Measurements from ENCODE around the gene PEAK3. TPM values are rescaled to one million over a fixed set of nuclear protein-coding genes. Genes with fewer than 3 reads are reported as not detected.
"Not testable (repeated sequence)": the region's sequence is repeated elsewhere in the genome, so short reads cannot be mapped to it uniquely, and the experiment has no call there.

PEAK3 gene
- total RNA-seq, 1 experiment from 2014 or later: not detected

DNA sequence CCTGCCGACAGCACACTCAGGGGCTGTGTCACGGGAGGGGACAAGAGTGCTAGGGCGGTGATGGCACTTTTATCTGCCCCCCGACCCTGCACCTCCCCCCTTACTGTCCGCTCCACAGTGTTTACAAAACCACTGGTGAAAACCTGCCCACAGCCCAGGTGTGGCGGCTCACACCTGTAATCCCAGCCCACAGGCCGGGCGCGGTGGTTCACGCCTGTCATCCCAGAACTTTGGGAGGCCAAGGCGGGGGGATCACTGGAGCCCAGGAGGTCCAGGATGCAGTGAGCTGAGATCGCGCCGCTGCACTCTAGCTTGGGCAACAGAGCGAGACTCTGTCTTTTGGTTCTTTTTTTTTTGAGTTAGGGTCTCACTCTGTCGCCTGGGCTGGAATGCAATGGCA lies 14.2 kb upstream of the PEAK3 start:
- no peak for DNase-seq (ENCODE audit: low read depth, low spot score)
- in situ Hi-C loops (cut with HindIII; ENCODE audit: low pct_unique_long_range_greater_than_20kb, low sequenced_read_pairs): no loop called here

GRCh38 chr19:2294687-2295335 lies 12.8 kb upstream of the PEAK3 start:
- DNase-seq (ENCODE audit: low read depth, low spot score): no peak
- in situ Hi-C loops (cut with HindIII; ENCODE audit: low pct_unique_long_range_greater_than_20kb, low sequenced_read_pairs): no loop called here

DNA sequence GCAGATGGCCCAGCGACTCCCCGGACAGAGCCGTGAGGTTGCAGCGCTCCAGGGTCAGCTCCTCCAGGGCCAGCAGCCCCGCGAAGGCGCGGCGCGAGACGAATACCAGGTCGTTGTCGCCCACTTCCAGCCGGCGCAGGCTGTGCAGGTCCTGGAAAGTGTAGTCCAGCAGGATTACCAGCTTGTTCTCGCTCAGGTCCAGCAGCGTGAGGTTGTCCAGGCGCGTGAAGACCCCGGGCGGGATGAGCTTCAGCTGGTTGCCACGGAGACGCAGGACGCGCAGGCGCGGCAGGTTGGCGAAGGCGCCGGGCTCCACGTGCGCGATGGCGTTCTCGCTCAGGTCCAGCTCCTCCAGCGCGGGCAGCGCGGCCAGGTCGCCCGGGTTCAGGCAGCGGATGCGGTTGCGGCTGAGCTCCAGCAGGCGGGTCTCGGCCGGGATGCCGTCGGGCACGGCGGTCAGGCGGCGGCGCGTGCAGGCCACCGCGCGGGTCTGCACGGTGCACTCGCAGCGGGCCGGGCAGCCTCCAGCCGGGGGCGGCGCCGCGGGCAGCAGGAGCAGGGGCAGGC lies 9.3 kb upstream of the PEAK3 start:
- in situ Hi-C loops (cut with HindIII; ENCODE audit: low pct_unique_long_range_greater_than_20kb, low sequenced_read_pairs): no loop called here
- no peak for DNase-seq (ENCODE audit: low read depth, low spot score)

- no peak for DNase-seq (ENCODE audit: low read depth, low spot score)
- in situ Hi-C loops (cut with HindIII; ENCODE audit: low pct_unique_long_range_greater_than_20kb, low sequenced_read_pairs): no loop called here
These were observed 8.6 kb upstream of the PEAK3 start for GRCh38 chr19:2290441-2291184.

- in situ Hi-C loops (cut with HindIII; ENCODE audit: low pct_unique_long_range_greater_than_20kb, low sequenced_read_pairs): no loop called here
- DNase-seq (ENCODE audit: low read depth, low spot score): no peak
These were observed 7.9 kb upstream of the PEAK3 start for GRCh38 chr19:2289714-2290435.

DNA sequence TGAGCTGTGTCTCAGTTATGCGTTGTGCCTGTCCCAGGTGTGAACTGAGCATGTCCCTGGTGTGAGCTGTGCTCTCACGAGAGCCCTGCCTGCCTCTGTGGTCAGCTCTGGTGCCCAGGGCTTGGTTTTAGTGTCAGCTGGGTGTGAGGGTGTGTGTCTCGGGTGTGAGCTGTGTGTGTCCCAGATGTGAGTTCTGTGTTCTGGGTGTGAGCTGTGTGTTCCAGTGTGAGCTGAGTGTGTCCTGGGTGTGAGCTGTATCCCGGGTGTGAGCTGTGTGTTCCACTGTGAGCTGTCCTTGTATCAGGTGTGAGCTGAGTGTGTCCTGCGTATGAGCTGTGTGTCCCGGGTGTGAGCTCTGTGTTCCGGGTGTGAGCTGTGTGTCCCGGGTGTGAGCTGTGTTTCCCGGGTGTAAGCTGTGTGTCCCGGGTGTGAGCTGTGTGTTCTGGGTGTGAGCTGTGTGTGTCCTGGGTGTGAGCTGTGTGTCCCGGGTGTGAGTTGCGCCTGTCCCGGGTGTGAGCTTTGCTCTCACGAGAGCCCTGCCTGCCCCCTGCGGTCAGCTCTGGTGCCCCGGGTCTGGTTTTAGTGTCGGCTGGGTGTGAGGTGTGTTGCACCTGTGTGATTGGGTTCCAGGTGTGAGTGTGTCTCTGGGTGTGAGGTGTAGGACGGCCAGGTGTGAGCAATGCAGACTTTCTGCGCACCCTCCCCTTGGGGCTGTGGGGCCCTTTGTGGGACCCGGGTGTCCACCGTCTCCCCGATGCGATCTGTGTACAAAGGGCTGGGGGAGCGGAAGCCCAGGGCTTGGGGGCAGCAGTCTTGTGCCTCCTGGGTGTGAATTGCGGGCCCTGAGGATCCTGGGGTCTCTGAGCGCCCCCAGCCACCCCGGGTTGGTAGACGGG lies 7.1 kb upstream of the PEAK3 start:
- no peak for DNase-seq (ENCODE audit: low read depth, low spot score)
- in situ Hi-C loops (cut with HindIII; ENCODE audit: low pct_unique_long_range_greater_than_20kb, low sequenced_read_pairs): no loop called here

- no peak for DNase-seq (ENCODE audit: low read depth, low spot score)
- in situ Hi-C loops (cut with HindIII; ENCODE audit: low pct_unique_long_range_greater_than_20kb, low sequenced_read_pairs): no loop called here
These were observed 6.4 kb upstream of the PEAK3 start for GRCh38 chr19:2288338-2288817.

DNA sequence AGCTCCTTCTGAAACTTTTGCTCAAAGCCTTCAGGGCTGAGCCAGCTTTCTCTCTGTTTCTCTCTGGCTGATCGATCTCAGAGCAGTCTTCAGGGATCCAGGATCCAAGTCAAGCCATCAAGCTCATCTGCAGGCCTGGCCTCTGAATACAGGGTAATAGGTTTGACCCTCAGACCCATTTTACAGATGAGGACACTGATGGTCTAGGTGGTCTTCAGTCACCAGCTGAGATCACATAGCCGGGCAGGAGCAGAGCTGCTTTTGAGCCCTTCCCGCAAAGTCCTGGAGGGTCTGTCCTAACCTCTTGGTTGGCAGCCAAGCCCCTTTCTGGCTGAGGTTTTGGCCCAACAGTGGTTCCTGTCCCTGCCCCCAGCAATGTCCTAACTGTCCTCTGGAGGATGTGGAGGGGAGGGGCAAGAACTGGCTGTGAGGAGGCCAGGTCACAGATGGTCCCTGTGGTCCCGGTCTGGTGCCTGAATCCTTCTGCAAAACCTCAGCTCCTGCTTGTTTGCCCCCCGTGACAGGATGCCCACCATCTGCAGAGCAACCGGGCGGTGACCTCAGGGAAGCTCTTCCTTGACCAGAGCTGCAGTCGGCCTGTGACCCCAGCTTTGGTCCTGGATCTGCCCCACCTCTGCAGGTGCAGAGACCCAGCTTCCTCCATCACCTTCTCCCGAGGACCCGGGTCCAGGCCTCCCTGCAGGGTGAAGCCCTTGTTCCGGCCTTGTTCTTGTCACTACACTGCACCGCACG lies 5.8 kb upstream of the PEAK3 start:
- in situ Hi-C loops (cut with HindIII; ENCODE audit: low pct_unique_long_range_greater_than_20kb, low sequenced_read_pairs): no loop called here
- no peak for DNase-seq (ENCODE audit: low read depth, low spot score)

DNA sequence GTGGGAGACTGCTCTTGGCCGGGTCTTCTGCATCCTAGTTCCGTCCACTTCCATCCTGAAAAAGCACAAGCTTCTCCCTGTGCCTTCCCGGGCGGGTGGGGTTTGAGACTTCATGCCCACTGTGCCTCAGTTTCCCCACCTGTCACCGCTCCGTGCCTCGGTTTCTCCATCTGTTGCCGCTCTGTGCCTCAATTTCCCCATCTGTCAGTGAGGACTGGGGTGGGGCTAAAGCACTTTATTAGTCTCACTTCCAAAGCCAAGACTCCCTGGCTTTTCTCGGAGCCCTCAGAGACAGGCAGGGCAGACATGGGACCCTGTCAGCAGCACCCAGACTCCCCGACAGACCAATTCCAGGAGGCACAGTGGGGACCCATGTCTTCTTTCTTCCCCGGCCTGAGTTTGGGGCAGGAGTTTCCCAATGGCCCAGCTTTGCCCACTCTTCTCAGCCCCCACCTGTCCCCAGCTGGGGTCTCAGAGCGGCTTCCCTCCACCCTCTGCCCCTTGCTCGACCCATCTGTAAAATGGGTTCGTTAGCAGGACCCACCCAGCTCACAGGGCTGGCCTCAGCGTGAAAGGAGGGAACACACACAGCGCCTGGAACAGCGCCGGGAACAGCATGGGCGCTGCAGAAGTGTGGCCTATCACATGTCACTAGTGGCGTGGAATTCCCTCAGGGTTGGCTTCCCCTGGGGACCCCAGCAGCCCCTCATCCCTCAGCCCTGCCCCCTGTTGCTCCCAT lies 4.6 kb upstream of the PEAK3 start:
- in situ Hi-C loops (cut with HindIII; ENCODE audit: low pct_unique_long_range_greater_than_20kb, low sequenced_read_pairs): no loop called here
- no peak for DNase-seq (ENCODE audit: low read depth, low spot score)

DNA sequence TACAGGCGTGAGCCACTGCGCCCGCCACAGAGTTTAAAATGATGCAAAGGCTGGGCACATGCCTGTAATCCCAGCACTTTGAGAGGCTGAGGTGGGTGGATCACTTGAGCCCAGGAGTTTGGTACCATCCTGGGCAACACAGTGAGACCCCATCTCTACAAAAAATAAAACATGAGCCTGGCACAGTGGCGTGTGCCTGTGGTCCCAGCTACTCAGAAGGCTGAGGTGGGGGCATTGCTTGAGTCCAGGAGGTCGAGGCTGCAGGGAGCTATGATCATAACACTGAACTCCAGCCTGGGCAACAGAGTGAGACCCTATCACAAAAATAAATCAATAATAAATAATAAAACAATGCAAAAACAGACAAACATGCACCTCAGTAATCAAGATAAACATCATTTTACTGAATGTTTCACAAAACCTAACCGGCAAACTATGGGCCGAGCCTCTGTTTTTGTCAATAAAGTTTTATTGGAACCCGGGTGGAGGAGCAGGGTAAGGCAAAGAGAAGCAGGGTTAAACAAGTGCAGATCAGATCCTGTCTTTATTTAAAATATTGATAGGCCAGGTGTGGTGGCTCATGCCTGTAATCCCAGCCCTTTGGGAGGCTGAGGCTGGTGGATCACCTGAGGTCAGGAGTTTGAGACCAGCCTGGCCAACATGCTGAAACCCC lies 2.0 kb upstream of the PEAK3 start:
- no peak for DNase-seq (ENCODE audit: low read depth, low spot score)
- in situ Hi-C loops (cut with HindIII; ENCODE audit: low pct_unique_long_range_greater_than_20kb, low sequenced_read_pairs): no loop called here

- in situ Hi-C loops (cut with HindIII; ENCODE audit: low pct_unique_long_range_greater_than_20kb, low sequenced_read_pairs): no loop called here
- no peak for DNase-seq (ENCODE audit: low read depth, low spot score)
These were observed 875 bp upstream of the PEAK3 start for GRCh38 chr19:2282862-2283237.

- DNase-seq (ENCODE audit: low read depth, low spot score); in situ Hi-C loops (cut with HindIII; ENCODE audit: low pct_unique_long_range_greater_than_20kb, low sequenced_read_pairs): not testable (repeated sequence)
These were observed 512 bp downstream of the PEAK3 start for GRCh38 chr19:2281265-2282061.

GRCh38 chr19:2280633-2281264 lies 1.2 kb downstream of the PEAK3 start:
- in situ Hi-C loops (cut with HindIII; ENCODE audit: low pct_unique_long_range_greater_than_20kb, low sequenced_read_pairs): no loop called here
- no peak for DNase-seq (ENCODE audit: low read depth, low spot score)

DNA sequence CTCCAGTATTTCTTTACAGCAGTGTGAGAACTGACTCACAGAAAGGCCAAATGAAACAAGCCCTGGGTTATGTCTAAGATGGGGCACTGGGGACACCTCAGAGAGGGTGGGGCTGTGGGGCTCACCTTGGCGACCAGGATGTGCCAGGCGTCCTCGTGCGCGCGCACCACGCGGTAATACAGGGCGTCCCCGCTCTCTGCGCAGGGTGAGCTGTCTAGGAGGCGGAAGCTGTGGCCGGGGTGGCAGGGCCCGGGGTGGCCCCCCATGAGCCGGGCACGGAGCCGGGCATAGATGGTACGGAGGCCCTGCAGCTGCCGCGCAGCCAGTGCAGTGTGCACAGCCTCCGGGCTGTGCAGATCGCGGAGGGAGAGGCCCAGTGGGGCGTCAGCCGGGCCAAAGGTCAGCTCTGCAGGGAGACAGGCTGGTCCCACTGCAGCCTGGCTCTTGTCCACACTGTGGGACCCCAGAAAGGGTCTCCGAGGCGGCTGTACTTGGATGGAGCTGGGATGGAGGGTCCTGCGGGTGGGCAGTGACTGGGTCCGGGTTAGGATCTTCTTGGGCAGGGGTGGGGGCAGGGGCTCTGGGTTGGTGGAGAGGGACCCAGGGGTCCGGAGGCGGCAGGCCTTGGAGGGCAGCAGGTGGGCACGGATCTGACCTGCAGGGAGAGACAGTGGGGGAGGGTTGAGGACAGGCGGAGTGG lies 3.4 kb downstream of the PEAK3 start:
- in situ Hi-C loops (cut with HindIII; ENCODE audit: low pct_unique_long_range_greater_than_20kb, low sequenced_read_pairs): no loop called here

More for the DNA sequence above, 3.4 kb downstream of the PEAK3 start:
- DNase-seq (ENCODE audit: low read depth, low spot score): no peak

Data from SK-MEL-5 (cell line).